Hippocampal formation (tissue), 2 donors: Measurements from ENCODE around the gene TOX4.
"Not testable (repeated sequence)": the region's sequence is repeated elsewhere in the genome, so short reads cannot be mapped to it uniquely, and the experiment has no call there.

Experiments used
- DNase-seq, 2 donors: peaks; one replicate each; lab custom pipeline; 2025; lab: John Stamatoyannopoulos, UW

TOX4 gene

DNA sequence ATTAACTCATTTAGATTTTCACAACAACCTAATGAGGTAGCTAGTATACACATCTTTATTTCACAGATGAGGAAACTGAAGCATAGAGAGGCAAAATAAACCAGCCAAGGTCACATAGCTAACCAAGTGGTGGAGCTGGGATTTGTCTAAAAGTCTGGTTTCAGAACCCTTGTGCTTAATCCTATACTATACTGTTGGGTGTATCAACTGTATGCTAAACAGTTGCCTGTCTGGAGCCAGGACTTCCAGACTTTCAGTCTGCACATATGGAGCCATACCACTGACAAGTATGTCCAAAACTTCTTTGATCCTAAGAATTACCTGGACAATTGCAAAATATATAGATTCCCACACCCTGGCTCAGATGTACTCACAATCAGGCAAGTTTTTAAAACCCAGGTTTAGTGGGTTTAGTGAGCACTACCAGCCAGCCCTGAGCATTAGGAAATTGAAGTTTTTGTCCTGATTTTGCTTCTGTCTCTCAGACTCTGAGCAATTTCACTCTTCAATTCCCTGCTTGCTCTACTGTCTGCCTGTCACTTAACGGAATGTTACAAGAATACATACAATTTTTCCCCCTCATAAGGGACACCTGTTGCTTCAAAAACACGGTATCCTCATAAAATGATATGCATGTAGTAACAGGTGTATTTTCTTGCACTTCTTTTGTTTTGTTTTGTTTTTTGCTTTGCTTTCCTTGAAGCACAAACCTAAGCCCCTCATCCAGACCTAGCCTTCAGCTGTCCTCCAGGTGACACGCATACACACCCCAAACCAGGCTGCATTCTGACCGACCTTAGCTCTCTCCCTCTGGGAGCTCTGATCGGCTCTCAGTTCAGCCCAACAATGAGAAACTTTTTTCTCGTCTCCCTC is 58.8 kb downstream of the TOX4 start:
- no peak for DNase-seq

GRCh38 chr14:21536418-21537089 is 59.6 kb downstream of the TOX4 start:
- DNase-seq, result no peak

DNA sequence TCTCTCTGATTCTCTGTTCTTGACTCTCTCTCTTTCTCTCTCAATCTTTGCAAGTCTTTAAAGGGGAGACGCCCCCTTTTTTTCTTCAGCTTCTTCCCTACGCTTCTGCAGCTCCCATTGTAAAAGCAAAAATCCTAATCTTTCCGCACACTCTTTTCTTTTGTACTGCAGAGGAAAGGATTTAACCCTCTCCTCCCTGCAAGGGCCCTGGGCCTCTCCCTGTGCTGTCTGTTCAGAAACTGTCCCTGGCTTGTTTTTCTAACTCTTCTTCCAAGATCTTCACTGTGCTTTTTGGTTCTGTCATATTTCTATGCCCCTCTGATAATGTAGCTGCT is 60.1 kb downstream of the TOX4 start:
- DNase-seq, result no peak

DNA sequence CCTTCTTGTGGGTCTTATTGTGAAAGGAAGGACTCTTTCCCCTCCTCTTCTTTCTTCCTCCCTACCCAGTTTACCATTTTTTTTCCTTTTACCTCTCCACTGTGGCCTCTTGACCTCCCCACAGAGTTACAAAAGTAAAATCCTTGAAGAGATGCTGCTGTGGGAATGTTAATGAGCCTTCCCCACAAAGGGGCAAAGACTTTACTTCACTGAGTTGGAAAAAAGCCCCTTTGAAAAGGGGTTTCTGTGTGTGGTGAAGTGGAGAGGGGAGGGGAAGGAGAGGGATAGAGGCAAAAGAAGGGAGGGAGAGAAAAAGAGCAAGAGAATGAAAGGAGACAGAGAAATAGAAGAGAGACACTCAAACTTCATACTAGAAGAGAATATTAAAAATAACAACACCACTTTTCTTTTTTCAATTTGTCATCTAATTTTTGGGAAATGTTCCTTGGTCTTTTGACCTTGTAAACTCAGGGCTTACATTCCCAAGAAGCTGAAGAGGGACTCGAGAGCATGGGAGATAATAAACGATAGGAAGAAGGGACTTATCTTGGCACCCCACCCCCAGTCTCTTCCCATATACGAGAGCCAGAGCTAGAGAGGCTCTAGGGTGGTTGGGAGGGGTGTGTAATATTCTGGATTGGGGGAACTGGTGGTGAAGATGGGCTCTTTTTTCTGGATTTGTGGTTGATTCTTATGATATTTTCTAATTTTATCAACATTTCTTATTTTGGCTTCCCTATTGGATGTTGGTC is 62.4 kb downstream of the TOX4 start:
- no peak for DNase-seq

DNA sequence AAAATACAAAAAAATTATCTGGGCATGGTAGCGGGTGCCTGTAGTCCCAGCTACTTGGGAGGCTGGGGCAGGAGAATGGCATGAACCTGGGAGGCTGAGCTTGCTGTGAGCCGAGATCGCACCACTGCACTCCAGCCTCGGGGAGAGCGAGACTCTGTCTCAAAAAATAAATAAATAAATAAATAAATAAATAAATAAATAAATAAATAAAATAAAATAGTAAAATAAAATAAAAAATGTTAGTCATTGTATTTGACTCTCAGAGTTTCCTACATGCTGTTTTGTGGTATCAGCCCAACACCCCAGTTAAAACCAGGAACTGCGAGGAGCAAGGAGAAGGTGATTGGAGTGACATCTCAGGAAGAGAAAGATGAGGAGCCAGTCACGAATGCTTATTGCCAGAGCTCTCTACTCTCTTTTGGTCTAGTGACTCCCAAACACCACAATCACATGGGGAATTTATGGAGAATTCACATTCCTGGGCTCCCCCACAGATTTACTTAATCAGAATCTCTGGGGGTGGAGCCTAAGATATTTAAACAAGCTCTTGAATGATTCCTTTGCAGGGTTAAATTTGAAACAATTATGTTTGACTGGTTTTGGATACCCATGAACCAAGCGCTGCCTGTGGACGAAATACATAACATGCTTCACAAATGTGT is 64.5 kb downstream of the TOX4 start:
- DNase-seq, result no peak

DNA sequence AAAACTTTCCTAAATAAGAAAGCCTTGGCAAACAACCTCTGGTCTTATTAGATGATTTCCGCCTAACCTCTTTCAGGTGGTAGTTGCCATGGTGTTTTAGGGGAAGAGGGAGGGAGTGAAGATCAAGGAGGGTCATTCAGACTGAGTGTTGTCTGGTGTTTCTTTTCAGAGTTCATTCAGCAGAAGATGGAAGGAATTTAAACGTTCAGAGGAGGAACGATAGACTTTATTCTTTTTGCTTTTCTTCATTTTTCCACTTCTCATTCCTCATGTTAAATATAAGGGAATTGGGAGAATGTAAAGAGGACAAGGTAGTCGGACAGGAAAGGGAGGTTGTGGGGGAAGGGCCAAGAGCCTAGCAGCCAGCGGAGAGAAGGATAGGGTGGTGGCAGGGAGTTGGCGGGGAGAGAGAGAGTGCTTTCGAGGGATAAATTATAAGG is 66.5 kb downstream of the TOX4 start:
- no peak for DNase-seq

GRCh38 chr14:21543963-21544362 is 67.0 kb downstream of the TOX4 start:
- no peak for DNase-seq

- not testable (repeated sequence) for DNase-seq
Measured at GRCh38 chr14:21544588-21544987, 67.6 kb downstream of the TOX4 start.
